ENCODE measurements around the gene SCN2A. TPM values are rescaled to one million over a fixed set of nuclear protein-coding genes. Genes with fewer than 3 reads are reported as not detected.
A peak's percentile ranks its signal among the peaks of the same experiment; 100 is the strongest.

SCN2A gene
- polyA plus RNA-seq, 1 experiment = 0.05 TPM

- POLR2A ChIA-PET = interaction anchor here (0.7 kb wide), 1 partner anchor 473 kb away, joined by 8 read pairs; no protein-coding TSS in a partner anchor
- CTCF ChIA-PET = interaction anchor here (0.6 to 1.2 kb wide), 6 partner anchors 12 to 302 kb away, joined by 3 to 8 read pairs (median 3); partner anchors contain the start of gene SCN3A
- peak; percentile 55 for DNase-seq (ENCODE audit: low read depth)
- H3K4me3 ChIP-seq (ENCODE audit: low read depth, low read length) = no peak overlapping the region
- no peaks in the 10 kb centered on the region for H3K36me3 ChIP-seq (ENCODE audit: control insufficient read depth, insufficient read depth, low read length)
- TF ChIP-seq CTCF (IDR thresholded peaks at IDR 0.05; ENCODE audit: insufficient read depth, low read depth, low read length) = peak; percentile 74
- H3K27me3 ChIP-seq (ENCODE audit: control insufficient read depth, insufficient read depth, low read length) = no peaks in the 10 kb centered on the region
These were observed 54.5 kb downstream of the SCN2A start for GRCh38 chr2:165293440-165294420.

GRCh38 chr2:165294912-165295311, 55.7 kb downstream of the SCN2A start:
- ChIA-PET CTCF (interaction anchor here (1.2 kb wide), 1 partner anchor 91 kb away, joined by 3 read pairs; the partner anchor contains the start of gene SCN3A), POLR2A (no interaction called here)
- no peak overlapping the region for H3K4me3 ChIP-seq (ENCODE audit: low read depth, low read length)

GRCh38 chr2:165295643-165296042, 56.4 kb downstream of the SCN2A start:
- DNase-seq (ENCODE audit: low read depth) = no peak
- POLR2A ChIA-PET = no interaction called here
- CTCF ChIA-PET = no interaction called here
- H3K27me3 ChIP-seq (ENCODE audit: control insufficient read depth, insufficient read depth, low read length) = no peaks in the 10 kb centered on the region
- no peak for TF ChIP-seq CTCF (IDR thresholded peaks at IDR 0.05; ENCODE audit: insufficient read depth, low read depth, low read length)
- no peaks in the 10 kb centered on the region for H3K36me3 ChIP-seq (ENCODE audit: control insufficient read depth, insufficient read depth, low read length)
- no peak overlapping the region for H3K4me3 ChIP-seq (ENCODE audit: low read depth, low read length)

More at GRCh38 chr2:165294912-165295311, 55.7 kb downstream of the SCN2A start:
- Histone ChIP-seq H3K27me3 (ENCODE audit: control insufficient read depth, insufficient read depth, low read length) (no peaks in the 10 kb centered on the region), H3K36me3 (ENCODE audit: control insufficient read depth, insufficient read depth, low read length) (no peaks in the 10 kb centered on the region)
- DNase-seq (ENCODE audit: low read depth) = no peak
- TF ChIP-seq CTCF (IDR thresholded peaks at IDR 0.05; ENCODE audit: insufficient read depth, low read depth, low read length) = no peak

- H3K36me3 ChIP-seq (ENCODE audit: control insufficient read depth, insufficient read depth, low read length) = no peaks in the 10 kb centered on the region
- TF ChIP-seq CTCF (IDR thresholded peaks at IDR 0.05; ENCODE audit: insufficient read depth, low read depth, low read length) = no peak
- POLR2A ChIA-PET = no interaction called here
- CTCF ChIA-PET = interaction anchor here (1.3 kb wide), 1 partner anchor 12 kb away, joined by 3 read pairs; no protein-coding TSS in a partner anchor
- no peaks in the 10 kb centered on the region for H3K27me3 ChIP-seq (ENCODE audit: control insufficient read depth, insufficient read depth, low read length)
- DNase-seq (ENCODE audit: low read depth) = no peak
- no peak overlapping the region for H3K4me3 ChIP-seq (ENCODE audit: low read depth, low read length)
These were observed 66.3 kb downstream of the SCN2A start for GRCh38 chr2:165305391-165306096.

GRCh38 chr2:165307317-165307716, 68.1 kb downstream of the SCN2A start:
- Histone ChIP-seq H3K4me3 (ENCODE audit: low read depth, low read length) (no peak overlapping the region), H3K27me3 (ENCODE audit: control insufficient read depth, insufficient read depth, low read length) (no peaks in the 10 kb centered on the region), H3K36me3 (ENCODE audit: control insufficient read depth, insufficient read depth, low read length) (no peaks in the 10 kb centered on the region)
- ChIA-PET POLR2A (no interaction called here), CTCF (no interaction called here)
- no peak for DNase-seq (ENCODE audit: low read depth)
- TF ChIP-seq CTCF (IDR thresholded peaks at IDR 0.05; ENCODE audit: insufficient read depth, low read depth, low read length) = no peak

Data from BJ (cell line).